Measurements from ENCODE around the gene NEK4. TPM values are rescaled to one million over a fixed set of nuclear protein-coding genes. Genes with fewer than 3 reads are reported as not detected.
A peak's percentile ranks its signal among the peaks of the same experiment; 100 is the strongest.

Gene NEK4
- total and polyA plus RNA-seq, 2 of the 13 experiments (the other 11 are each of a cell fraction or from before 2014, with no cell fraction given): 16.5 to 38.0 TPM

- TF ChIP-seq FOXP4 (CRISPR knock-in tag; IDR thresholded peaks at IDR 0.05) (peak; percentile 24; the same call in 1 of the 2 replicates), ZNF687 (CRISPR knock-in tag; IDR thresholded peaks at IDR 0.05) (peak; percentile 58), RARA (CRISPR knock-in tag; IDR thresholded peaks at IDR 0.05) (0 out of 2 replicates have a peak, but pooled peaks have one; percentile 16), PAF1 (CRISPR knock-in tag; IDR thresholded peaks at IDR 0.05) (no peak), SALL1 (CRISPR knock-in tag; IDR thresholded peaks at IDR 0.05) (0 out of 2 replicates have a peak, but pooled peaks have one; percentile 18), MYC (CRISPR knock-in tag; IDR thresholded peaks at IDR 0.05; ENCODE audit: borderline replicate concordance) (no peak), ZBTB38 (CRISPR knock-in tag; IDR thresholded peaks at IDR 0.05) (0 out of 2 replicates have a peak, but pooled peaks have one; percentile 37), GATAD2A (CRISPR knock-in tag; IDR thresholded peaks at IDR 0.05) (0 out of 2 replicates have a peak, but pooled peaks have one; percentile 20), CHD2 (IDR thresholded peaks at IDR 0.05; ENCODE audit: low read depth, low read length) (no peak), ZNF547 (CRISPR knock-in tag; IDR thresholded peaks at IDR 0.05) (no peak), FOXP1 (IDR thresholded peaks at IDR 0.05) (no peak), FOXP1 (CRISPR knock-in tag; IDR thresholded peaks at IDR 0.05) (peak; percentile 52; the same call in 1 of the 2 replicates), RBM22 (optimal IDR thresholded peaks at IDR 0.05; ENCODE audit: low read length) (no peak)
Measured at GRCh38 chr3:52781741-52782140, 11.0 kb upstream of the NEK4 start (continued).

Data from HepG2 (cell line).